SK-N-SH treated with all-trans-retinoic acid at 6 μM for 48 hours (cell line): ENCODE data around the gene ST6GALNAC2.

Source experiments
- ARNTL ChIP-seq: fragments of 450-650 bp; formaldehyde crosslinking; IDR thresholded peaks from 2 replicates; pipeline ENCODE4 v1.5.0; 2020; ENCODE audit warnings: low read depth, mild to moderate bottlenecking, moderate library complexity, borderline replicate concordance
- CSDC2 ChIP-seq: fragments of 250-450 bp; sonication (Bioruptor Pico); IDR thresholded peaks from 2 replicates; pipeline ENCODE4 v1.5.0; 2020; ENCODE audit warnings: mild to moderate bottlenecking, moderate library complexity
- CSRNP3 ChIP-seq: fragments of 250-450 bp; sonication (Bioruptor Pico); IDR thresholded peaks from 2 replicates; pipeline ENCODE4 v1.5.1; 2021; ENCODE audit warnings: mild to moderate bottlenecking, moderate library complexity
- ESRRG ChIP-seq: fragments of 250-450 bp; sonication (Bioruptor Pico); IDR thresholded peaks from 2 replicates; pipeline ENCODE4 v1.6.1; 2021; ENCODE audit warnings: mild to moderate bottlenecking
- GLIS3 ChIP-seq: fragments of 250-450 bp; sonication (Bioruptor Pico); IDR thresholded peaks from 2 replicates; pipeline ENCODE4 v1.5.0; 2020; ENCODE audit warnings: mild to moderate bottlenecking, moderate library complexity
- PATZ1 ChIP-seq: fragments of 250-450 bp; sonication (Bioruptor Pico); IDR thresholded peaks from 2 replicates; pipeline ENCODE4 v1.8.0; 2020; ENCODE audit warnings: mild to moderate bottlenecking, moderate library complexity, borderline replicate concordance
- PPARA ChIP-seq: fragments of 250-450 bp; sonication (Bioruptor Pico); IDR thresholded peaks from 2 replicates; pipeline ENCODE4 v1.5.0; 2020; ENCODE audit warnings: mild to moderate bottlenecking, borderline replicate concordance
- SNAI2 ChIP-seq: fragments of 250-450 bp; sonication (Bioruptor Pico); IDR thresholded peaks from 2 replicates; pipeline ENCODE4 v1.5.0; 2020; ENCODE audit warnings: mild to moderate bottlenecking, moderate library complexity
- TCF4 ChIP-seq: fragments of 250-450 bp; sonication (Bioruptor Pico); IDR thresholded peaks from 2 replicates; pipeline ENCODE4 v1.8.0; 2021; ENCODE audit warnings: mild to moderate bottlenecking, moderate library complexity, borderline replicate concordance
- ZFP3 ChIP-seq: fragments of 250-450 bp; sonication (Bioruptor Pico); IDR thresholded peaks from 2 replicates; pipeline ENCODE4 v1.5.0; 2020; ENCODE audit warnings: mild to moderate bottlenecking, moderate library complexity
- ZNF565 ChIP-seq: fragments of 450-650 bp; formaldehyde crosslinking; conservative IDR thresholded peaks from 2 replicates; pipeline ENCODE4 v1.5.0; 2020; ENCODE audit warnings: low read depth, mild to moderate bottlenecking, moderate library complexity
- TF ChIP-seq, protein P1 (sequence below): fragments of 250-450 bp; sonication (Bioruptor Pico); IDR thresholded peaks from 2 replicates; pipeline ENCODE4 v1.8.0; 2021; ENCODE audit warnings: low read depth, mild to moderate bottlenecking, moderate library complexity, borderline replicate concordance

- TF ChIP-seq PATZ1 (CRISPR knock-in tag) (no peak), ZFP3 (CRISPR knock-in tag) (no peak), TCF4 (CRISPR knock-in tag) (no peak), ARNTL (CRISPR knock-in tag) (no peak), ZNF565 (CRISPR knock-in tag) (no peak), GLIS3 (CRISPR knock-in tag) (no peak), ESRRG (CRISPR knock-in tag) (no peak), CSDC2 (no peak), PPARA (no peak), SNAI2 (CRISPR knock-in tag) (no peak), CSRNP3 (CRISPR knock-in tag) (no peak)
- TF ChIP-seq, protein P1, sequence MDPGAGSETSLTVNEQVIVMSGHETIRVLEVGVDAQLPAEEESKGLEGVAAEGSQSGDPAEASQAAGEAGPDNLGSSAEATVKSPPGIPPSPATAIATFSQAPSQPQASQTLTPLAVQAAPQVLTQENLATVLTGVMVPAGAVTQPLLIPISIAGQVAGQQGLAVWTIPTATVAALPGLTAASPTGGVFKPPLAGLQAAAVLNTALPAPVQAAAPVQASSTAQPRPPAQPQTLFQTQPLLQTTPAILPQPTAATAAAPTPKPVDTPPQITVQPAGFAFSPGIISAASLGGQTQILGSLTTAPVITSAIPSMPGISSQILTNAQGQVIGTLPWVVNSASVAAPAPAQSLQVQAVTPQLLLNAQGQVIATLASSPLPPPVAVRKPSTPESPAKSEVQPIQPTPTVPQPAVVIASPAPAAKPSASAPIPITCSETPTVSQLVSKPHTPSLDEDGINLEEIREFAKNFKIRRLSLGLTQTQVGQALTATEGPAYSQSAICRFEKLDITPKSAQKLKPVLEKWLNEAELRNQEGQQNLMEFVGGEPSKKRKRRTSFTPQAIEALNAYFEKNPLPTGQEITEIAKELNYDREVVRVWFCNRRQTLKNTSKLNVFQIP = no peak
Observed at GRCh38 chr17:76630151-76630550, 44.5 kb upstream of the ST6GALNAC2 start.
